H1 (cell line): ENCODE measurements around the gene KCNC3. TPM values are rescaled to one million over a fixed set of nuclear protein-coding genes. Genes with fewer than 3 reads are reported as not detected.

Experiments used
- CBX5 ChIP-seq: fragments of 300-800, 300-1000 bp; sonication (generic); IDR thresholded peaks from 2 replicates; pipeline ENCODE4 v1.7.1; 2016; ENCODE audit warnings: antibody characterized with exemption, low read length, low read depth
- CHD1 ChIP-seq: IDR thresholded peaks from 2 replicates; pipeline ENCODE4 v1.6.1; 2012; ENCODE audit warnings: low read depth, low read length, improper control_type of control experiment
- RNF2 ChIP-seq: fragments of 200-900, 300-1000 bp; sonication (generic); IDR thresholded peaks from 2 replicates; pipeline ENCODE4 v1.7.1; 2016; ENCODE audit warnings: borderline replicate concordance, low read depth, mild to moderate bottlenecking, antibody characterized with exemption, low read length; ENCODE audit not compliant: poor library complexity, severe bottlenecking; ENCODE audit errors: missing control alignments
- RXRA ChIP-seq: IDR thresholded peaks from 2 replicates; pipeline ENCODE4 v1.6.1; 2011; ENCODE audit warnings: low read depth, mild to moderate bottlenecking, low read length, moderate library complexity; ENCODE audit not compliant: insufficient read depth
- SAP30 ChIP-seq: fragments of 300-600 bp; sonication (generic); IDR thresholded peaks from 2 replicates; pipeline ENCODE4 v1.7.1; 2012; ENCODE audit warnings: low read length, moderate library complexity, mild to moderate bottlenecking, inconsistent platforms; ENCODE audit not compliant: insufficient read depth, insufficient replicate concordance
- polyA plus RNA-seq, 7 experiments: library from polyadenylated mRNA; depleted of rRNA in 3 of 7; stranded (reverse) in 5 of 7; unstranded in 2 of 7; fragments of >200 nt in 5 of 7; fragments of 200-250 nt in 2 of 7; gene quantifications; 1 replicate in 5 of 7; 2 replicates in 1 of 7; 4 replicates in 1 of 7; pipeline versions ENCODE4 v1.2.1 to v1.2.3, GENCODE V29; 2011 to 2013; ENCODE audit warnings: missing spikeins in 2 of 7, mixed read lengths in 2 of 7
- total RNA-seq: library from RNA; stranded (reverse); fragmentation: NEBNext Ultra II Directional; extraction: Animal tissue kit (Norgen Biotek cat#: 25700); gene quantifications from 2 replicates; pipeline ENCODE4 v1.2.1, GENCODE V29; 2021

KCNC3 gene
- total and polyA plus RNA-seq, 2 of the 8 experiments (the other 6 are each of a cell fraction or from before 2014, with no cell fraction given) = 3.9 to 7.2 TPM

DNA sequence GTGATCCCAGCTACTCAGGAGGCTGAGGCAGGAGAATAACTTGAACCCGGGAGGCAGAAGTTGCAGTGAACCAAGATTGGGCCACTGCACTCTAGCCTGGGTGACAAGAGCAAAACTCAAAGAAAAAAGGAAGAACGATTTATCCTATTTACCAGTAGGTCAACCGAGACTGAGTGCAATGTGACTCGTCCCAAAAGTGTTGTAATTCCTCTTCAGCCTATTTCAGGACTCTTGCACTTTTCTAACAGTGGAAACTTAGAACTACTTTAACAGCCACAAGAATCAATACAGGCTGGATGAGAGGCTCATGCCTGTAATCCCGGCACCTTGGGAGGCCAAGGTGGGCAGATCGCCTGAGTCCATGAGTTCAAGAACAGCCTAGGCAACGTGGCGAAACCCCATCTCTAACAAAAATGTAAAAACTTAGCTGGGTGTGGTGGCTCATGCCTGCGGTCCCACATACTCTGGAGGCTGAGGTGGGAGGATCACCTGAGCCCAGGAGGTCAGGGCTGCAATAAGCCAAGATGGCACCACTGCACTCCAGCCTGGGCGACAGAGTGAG is 42.8 kb upstream of the KCNC3 start (continued):
- no peak for TF ChIP-seq RXRA
- no peak for TF ChIP-seq CBX5
- no peak for TF ChIP-seq RNF2
- TF ChIP-seq SAP30 = no peak
- TF ChIP-seq CHD1 = no peak
